Transverse colon (tissue), 4 donors: ENCODE measurements around the gene SLC6A17. TPM values are rescaled to one million over a fixed set of nuclear protein-coding genes. Genes with fewer than 3 reads are reported as not detected.

Experiments used
- DNase-seq: peaks from one replicate; pipeline ENCODE4 v3.0.0-alpha.2; 2019
- H3K27ac ChIP-seq, 4 donors: fragments of 200-600 bp; sonication (generic); 2 replicates each; pipeline ENCODE4 v1.5.1; 2016 to 2018; ENCODE audit warnings: inconsistent platforms in 4 of 4
- H3K27me3 ChIP-seq: fragments of 200-600 bp; sonication (generic); 2 replicates; pipeline ENCODE4 v1.5.1; 2017; ENCODE audit warnings: inconsistent platforms
- H3K36me3 ChIP-seq, 4 donors: fragments of 200-600 bp; sonication (generic); 2 replicates each; pipeline ENCODE4 v1.5.1; 2017 to 2019; ENCODE audit warnings: inconsistent platforms in 4 of 4
- H3K4me1 ChIP-seq, 4 donors: fragments of 200-600 bp; sonication (generic); 2 replicates each; pipeline ENCODE4 v1.5.1; 2017 to 2020; ENCODE audit warnings: inconsistent platforms in 4 of 4
- H3K4me3 ChIP-seq, 4 donors: fragments of 200-600 bp; sonication (generic); 1 replicate in 1 of 4; 2 replicates in 3 of 4; pipeline versions ENCODE4 v1.5.1 to v1.6.1; 2017 to 2019; ENCODE audit warnings: inconsistent platforms in 4 of 4
- H3K9me3 ChIP-seq, 2 donors: fragments of 200-600 bp; sonication (generic); 2 replicates each; pipeline ENCODE4 v1.5.1; 2017 to 2019; ENCODE audit warnings: inconsistent platforms in 2 of 2
- CTCF ChIP-seq, 5 experiments: fragments of 200-600 bp in 3 of 5; fragments of 450-650 bp in 2 of 5; sonication (generic) in 3 of 5; IDR thresholded peaks; 1 replicate in 2 of 5; 2 replicates in 3 of 5; pipeline ENCODE4 v1.5.1; 2016 to 2017; ENCODE audit warnings: antibody characterized with exemption in 5 of 5, inconsistent platforms in 3 of 5, mild to moderate bottlenecking in 2 of 5, moderate library complexity in 1 of 5
- EP300 ChIP-seq: sonication (generic); formaldehyde crosslinking; IDR thresholded peaks from one replicate; pipeline ENCODE4 v1.6.1; 2017; ENCODE audit warnings: antibody characterized with exemption, low read depth
- POLR2A ChIP-seq: fragments of 450-650 bp; IDR thresholded peaks from one replicate; pipeline ENCODE4 v1.6.1; 2016; ENCODE audit warnings: antibody characterized with exemption, mild to moderate bottlenecking, moderate library complexity
- POLR2AphosphoS5 ChIP-seq, 3 donors: sonication (generic); formaldehyde crosslinking; IDR thresholded peaks; one replicate each; pipeline ENCODE4 v1.6.1; 2016; ENCODE audit warnings: antibody characterized with exemption in 3 of 3
- WGBS, 2 donors: methylation state at CpG; one replicate each; pipeline ENCODE4 v1.1.5; 2018; ENCODE audit warnings: low coverage in 1 of 2; 5-methylcytosine and 5-hydroxymethylcytosine counted together
- in situ Hi-C, 4 donors: fragments of 200-750 bp; cut with MboI; loops; one replicate each; pipeline versions ENCODE4 v1.15.0 to v1.15.1; 2017; ENCODE audit warnings: low sequenced_read_pairs in 3 of 4, low pct_ligation_motif_present in 1 of 4, low pct_unique_long_range_greater_than_20kb in 1 of 4
- intact Hi-C: fragments of 100-400 bp; cut with DNase I; formaldehyde crosslinking; loops from one replicate; pipeline ENCODE4 v1.15.1; 2023; ENCODE audit warnings: low total_unique reads
- total RNA-seq, 4 donors: library from RNA; depleted of rRNA; stranded (reverse); fragments of >200 nt; gene quantifications; one replicate each; pipeline ENCODE4 v1.1.0, GENCODE V29; 2016

The SLC6A17 gene
- total RNA-seq, 4 donors from 2014 or later, result under 0.01 to 0.37 (median 0.14) TPM; not detected in 1

GRCh38 chr1:110220324-110220723 lies 70.0 kb downstream of the SLC6A17 start:
- Histone ChIP-seq H3K9me3 (no peaks in the 10 kb centered on the region), H3K27ac (no peak overlapping the region), H3K27me3 (no peaks in the 10 kb centered on the region), H3K36me3 (no peaks in the 10 kb centered on the region), H3K4me3 (no peak overlapping the region), H3K4me1 (no peaks in the 10 kb centered on the region)
- WGBS, 2 donors, result 50% methylated on average over 5 of the region's 5 CpGs; no CpG with 5 or more reads in 1 of the 2 donors
- DNase-seq, result no peak
- TF ChIP-seq CTCF (IDR thresholded peaks at IDR 0.05) (no peak), POLR2AphosphoS5 (IDR thresholded peaks at IDR 0.05) (no peak), POLR2A (no peak), EP300 (no peak)
- in situ Hi-C loops (no loop called here), intact Hi-C loops (no loop called here)

GRCh38 chr1:110221119-110221518 lies 70.8 kb downstream of the SLC6A17 start:
- in situ Hi-C loops (no loop called here), intact Hi-C loops (no loop called here)
- DNase-seq, result no peak
- TF ChIP-seq POLR2AphosphoS5 (IDR thresholded peaks at IDR 0.05), result no peak
- no peak for TF ChIP-seq CTCF (IDR thresholded peaks at IDR 0.05)
- TF ChIP-seq EP300, result no peak
- TF ChIP-seq POLR2A, result no peak
- WGBS, 2 donors, result 91% methylated on average over 4 of the region's 4 CpGs; no CpG with 5 or more reads in 1 of the 2 donors
- no peaks in the 10 kb centered on the region for H3K9me3 ChIP-seq
- no peaks in the 10 kb centered on the region for H3K4me1 ChIP-seq
- H3K27me3 ChIP-seq, result no peaks in the 10 kb centered on the region
- H3K36me3 ChIP-seq, result no peaks in the 10 kb centered on the region
- no peak overlapping the region for H3K27ac ChIP-seq
- no peak overlapping the region for H3K4me3 ChIP-seq

GRCh38 chr1:110223127-110223526 lies 72.8 kb downstream of the SLC6A17 start:
- WGBS, 2 donors, result 97% methylated on average over 25 of the region's 27 CpGs; no CpG with 5 or more reads in 1 of the 2 donors
- H3K27me3 ChIP-seq, result no peaks in the 10 kb centered on the region
- H3K27ac ChIP-seq, result no peak overlapping the region
- H3K36me3 ChIP-seq, result no peaks in the 10 kb centered on the region
- in situ Hi-C loops, result no loop called here
- DNase-seq, result no peak
- TF ChIP-seq EP300, result no peak
- no peak for TF ChIP-seq CTCF (IDR thresholded peaks at IDR 0.05)
- TF ChIP-seq POLR2AphosphoS5 (IDR thresholded peaks at IDR 0.05), result no peak
- TF ChIP-seq POLR2A, result no peak
- intact Hi-C loops, result no loop called here
- H3K9me3 ChIP-seq, result no peaks in the 10 kb centered on the region
- H3K4me1 ChIP-seq, result no peaks in the 10 kb centered on the region
- H3K4me3 ChIP-seq, result no peak overlapping the region

- Histone ChIP-seq H3K27ac (no peak overlapping the region), H3K4me1 (no peaks in the 10 kb centered on the region), H3K36me3 (no peaks in the 10 kb centered on the region), H3K27me3 (no peaks in the 10 kb centered on the region), H3K9me3 (no peaks in the 10 kb centered on the region), H3K4me3 (no peak overlapping the region)
- no peak for DNase-seq
- TF ChIP-seq EP300 (no peak), CTCF (IDR thresholded peaks at IDR 0.05) (no peak), POLR2AphosphoS5 (IDR thresholded peaks at IDR 0.05) (no peak), POLR2A (no peak)
- WGBS, 2 donors, result 95% methylated on average over 17 of the region's 17 CpGs; no CpG with 5 or more reads in 1 of the 2 donors
- in situ Hi-C loops (no loop called here), intact Hi-C loops (no loop called here)
These were observed 73.3 kb downstream of the SLC6A17 start for GRCh38 chr1:110223581-110223980.
